A673 (cell line): ENCODE results near the gene GTPBP6.

Source experiments
- EZH2 ChIP-seq: fragments of 200-600 bp; sonication (generic); IDR thresholded peaks from 2 replicates; pipeline ENCODE4 v1.6.1; 2017; ENCODE audit warnings: borderline replicate concordance, low read depth, mild to moderate bottlenecking, mixed read lengths, antibody characterized with exemption, low read length; ENCODE audit not compliant: poor library complexity, severe bottlenecking
- TF ChIP-seq, protein P1 (sequence below): fragments of 300-800, 200-600 bp; sonication (generic); conservative IDR thresholded peaks from 2 replicates; pipeline ENCODE4 v1.5.1; 2017; ENCODE audit warnings: low read depth, mild to moderate bottlenecking, antibody characterized with exemption, low read length, moderate library complexity, mixed read lengths

GRCh38 chrX:307261-308111 lies 11.1 kb downstream of the GTPBP6 start:
- TF ChIP-seq, protein P1, sequence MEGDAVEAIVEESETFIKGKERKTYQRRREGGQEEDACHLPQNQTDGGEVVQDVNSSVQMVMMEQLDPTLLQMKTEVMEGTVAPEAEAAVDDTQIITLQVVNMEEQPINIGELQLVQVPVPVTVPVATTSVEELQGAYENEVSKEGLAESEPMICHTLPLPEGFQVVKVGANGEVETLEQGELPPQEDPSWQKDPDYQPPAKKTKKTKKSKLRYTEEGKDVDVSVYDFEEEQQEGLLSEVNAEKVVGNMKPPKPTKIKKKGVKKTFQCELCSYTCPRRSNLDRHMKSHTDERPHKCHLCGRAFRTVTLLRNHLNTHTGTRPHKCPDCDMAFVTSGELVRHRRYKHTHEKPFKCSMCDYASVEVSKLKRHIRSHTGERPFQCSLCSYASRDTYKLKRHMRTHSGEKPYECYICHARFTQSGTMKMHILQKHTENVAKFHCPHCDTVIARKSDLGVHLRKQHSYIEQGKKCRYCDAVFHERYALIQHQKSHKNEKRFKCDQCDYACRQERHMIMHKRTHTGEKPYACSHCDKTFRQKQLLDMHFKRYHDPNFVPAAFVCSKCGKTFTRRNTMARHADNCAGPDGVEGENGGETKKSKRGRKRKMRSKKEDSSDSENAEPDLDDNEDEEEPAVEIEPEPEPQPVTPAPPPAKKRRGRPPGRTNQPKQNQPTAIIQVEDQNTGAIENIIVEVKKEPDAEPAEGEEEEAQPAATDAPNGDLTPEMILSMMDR, result no peak
- TF ChIP-seq EZH2, result no peak
